DOHH2 (cell line): ENCODE results near the gene PLET1.
"Not testable (repeated sequence)": the region's sequence is repeated elsewhere in the genome, so short reads cannot be mapped to it uniquely, and the experiment has no call there.

Source experiments
- H3F3A ChIP-seq: fragments of 200-600 bp; sonication (generic), shearing (Covaris generic); 2 replicates; pipeline ENCODE4 v1.6.0; 2016; ENCODE audit warnings: antibody characterized with exemption, mild to moderate bottlenecking; ENCODE audit not compliant: control insufficient read depth, insufficient read depth
- H3K27ac ChIP-seq: fragments of 200-600 bp; sonication (generic); 2 replicates; pipeline ENCODE4 v1.5.1; 2014; ENCODE audit warnings: low read depth, mild to moderate bottlenecking, low read length, moderate library complexity
- H3K27me3 ChIP-seq: fragments of 200-600 bp; sonication (generic); 2 replicates; pipeline ENCODE4 v1.6.1; 2014; ENCODE audit warnings: mild to moderate bottlenecking, low read length, mixed read lengths; ENCODE audit not compliant: control insufficient read depth
- H3K36me3 ChIP-seq: fragments of 200-600 bp; sonication (generic); 2 replicates; pipeline ENCODE4 v1.6.1; 2014; ENCODE audit warnings: mild to moderate bottlenecking, low read length, moderate library complexity, mixed read lengths; ENCODE audit not compliant: control insufficient read depth
- H3K4me1 ChIP-seq: fragments of 200-600 bp; sonication (generic); 2 replicates; pipeline ENCODE4 v1.6.1; 2014; ENCODE audit warnings: mild to moderate bottlenecking, low read length, mixed read lengths; ENCODE audit not compliant: control insufficient read depth
- H3K4me2 ChIP-seq: fragments of 200-600 bp; sonication (generic); 2 replicates; pipeline ENCODE4 v1.6.0; 2014; ENCODE audit warnings: mild to moderate bottlenecking, low read length, moderate library complexity
- H3K4me3 ChIP-seq: fragments of 200-600 bp; sonication (generic); 2 replicates; pipeline ENCODE4 v1.5.1; 2014; ENCODE audit warnings: mild to moderate bottlenecking, low read length, mixed read lengths
- H3K79me2 ChIP-seq: fragments of 200-600 bp; sonication (generic); 2 replicates; pipeline ENCODE4 v1.6.1; 2014; ENCODE audit warnings: mild to moderate bottlenecking, low read length, mixed read lengths; ENCODE audit not compliant: control insufficient read depth
- H3K9me2 ChIP-seq: fragments of 200-600 bp; sonication (generic); replicated peaks from 2 replicates; pipeline ENCODE4 v1.6.1; 2014; ENCODE audit warnings: mild to moderate bottlenecking, low read length, mixed read lengths; ENCODE audit not compliant: control insufficient read depth
- H3K9me3 ChIP-seq: fragments of 200-600 bp; sonication (generic); 2 replicates; pipeline ENCODE4 v1.6.1; 2014; ENCODE audit warnings: antibody characterized with exemption, low read length, mixed read lengths; ENCODE audit not compliant: control insufficient read depth, insufficient read depth
- H4K20me1 ChIP-seq: fragments of 200-600 bp; sonication (generic); 2 replicates; pipeline ENCODE4 v1.6.0; 2014; ENCODE audit warnings: low read depth, mild to moderate bottlenecking, antibody characterized with exemption, low read length, moderate library complexity; ENCODE audit not compliant: control insufficient read depth, insufficient read depth
- CTCF ChIP-seq: fragments of 200-600 bp; sonication (generic); IDR thresholded peaks from one replicate; pipeline ENCODE4 v1.5.1; 2014; ENCODE audit warnings: antibody characterized with exemption, mild to moderate bottlenecking, low read depth, low read length; ENCODE audit not compliant: poor library complexity, severe bottlenecking
- EZH2phosphoT487 ChIP-seq: fragments of 200-600 bp; sonication (generic); IDR thresholded peaks from 2 replicates; pipeline ENCODE4 v1.6.1; 2017; ENCODE audit warnings: borderline replicate concordance, mild to moderate bottlenecking, antibody characterized with exemption, low read length, moderate library complexity, mixed read lengths

PLET1 gene

GRCh38 chr11:112200252-112200651 is 60.4 kb downstream of the PLET1 start:
- Histone ChIP-seq H3K9me2 (no peaks in the 10 kb centered on the region), H3K27me3 (peaks cover 15% of the 10 kb centered on the region), H3K4me1 (peaks cover 7% of the 10 kb centered on the region), H3F3A (no peaks in the 10 kb centered on the region), H3K79me2 (no peaks in the 10 kb centered on the region), H3K36me3 (no peaks in the 10 kb centered on the region), H3K4me3 (no peak overlapping the region), H3K4me2 (no peak overlapping the region), H3K27ac (no peak overlapping the region), H4K20me1 (no peaks in the 10 kb centered on the region), H3K9me3 (no peaks in the 10 kb centered on the region)
- TF ChIP-seq EZH2phosphoT487 (no peak), CTCF (no peak)

GRCh38 chr11:112199101-112199500 is 61.6 kb downstream of the PLET1 start:
- not testable (repeated sequence) for H3K79me2 ChIP-seq, H3K4me2 ChIP-seq

More at GRCh38 chr11:112199101-112199500, 61.6 kb downstream of the PLET1 start:
- not testable (repeated sequence) for H3K4me1 ChIP-seq, H3K9me3 ChIP-seq, H3K4me3 ChIP-seq, H3K36me3 ChIP-seq, H3K9me2 ChIP-seq, H4K20me1 ChIP-seq, H3K27ac ChIP-seq, H3F3A ChIP-seq
- H3K27me3 ChIP-seq, result peaks cover 15% of the 10 kb centered on the region
